NCI-H748 (cell line): Measurements from ENCODE around the gene KRTAP9-9.
"Not testable (repeated sequence)": the region's sequence is repeated elsewhere in the genome, so short reads cannot be mapped to it uniquely, and the experiment has no call there.

Experiments
- DNase-seq: peaks from one replicate; lab custom pipeline; 2025; ENCODE audit not compliant: unreplicated experiment; lab: John Stamatoyannopoulos, UW

Gene KRTAP9-9

GRCh38 chr17:41264599-41264998, 9.4 kb downstream of the KRTAP9-9 start:
- no peak for DNase-seq

DNA sequence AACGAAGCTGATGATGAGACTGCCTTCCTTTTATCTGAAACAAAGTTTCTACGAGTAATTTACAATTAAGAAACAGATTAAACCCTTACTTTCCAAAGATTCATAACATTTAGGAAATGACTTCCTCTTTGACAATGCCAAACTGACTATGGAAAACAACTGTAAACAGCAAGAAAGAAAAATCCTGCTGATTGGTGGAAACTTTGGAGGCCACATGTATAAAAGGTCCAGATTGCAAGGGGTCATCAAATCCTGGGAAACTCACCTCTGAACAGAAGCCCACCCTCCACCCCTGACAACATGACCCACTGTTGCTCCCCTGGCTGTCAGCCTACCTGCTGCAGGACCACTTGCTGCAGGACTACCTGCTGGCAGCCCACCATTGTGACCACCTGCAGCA, 9.9 kb downstream of the KRTAP9-9 start, which contains the start of gene KRTAP9-6:
Gene KRTAP9-6, plus strand, starts transcription at position 301 of the 400 bp plus-strand sequence. Its CDS starts 0 bp downstream, at position 301.
- DNase-seq = no peak

- DNase-seq = no peak
Measured at GRCh38 chr17:41267711-41268110, 12.5 kb downstream of the KRTAP9-9 start.

DNA sequence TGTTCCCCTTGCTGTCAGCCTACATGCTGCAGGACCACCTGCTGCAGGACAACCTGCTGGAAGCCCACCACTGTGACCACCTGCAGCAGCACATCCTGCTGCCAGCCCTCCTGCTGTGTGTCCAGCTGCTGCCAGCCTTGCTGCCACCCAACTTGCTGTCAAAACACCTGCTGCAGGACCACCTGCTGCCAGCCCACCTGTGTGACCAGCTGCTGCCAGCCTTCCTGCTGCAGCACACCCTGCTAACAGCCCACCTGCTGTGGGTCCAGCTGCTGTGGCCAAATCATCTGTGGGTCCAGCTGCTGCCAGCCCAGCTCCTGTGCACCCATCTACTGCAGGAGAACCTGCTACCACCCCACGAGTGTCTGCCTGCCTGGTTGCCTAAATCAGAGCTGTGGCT, 16.1 kb downstream of the KRTAP9-9 start:
- DNase-seq = not testable (repeated sequence)

- no peak for DNase-seq
Measured at GRCh38 chr17:41271858-41272257, 16.7 kb downstream of the KRTAP9-9 start.

GRCh38 chr17:41275648-41276190, 20.5 kb downstream of the KRTAP9-9 start, which contains the start of gene KRTAP9-7:
Gene KRTAP9-7 (plus strand): TSS chr17:41275698. CDS start chr17:41275698, 0 bp downstream.
- not testable (repeated sequence) for DNase-seq

DNA sequence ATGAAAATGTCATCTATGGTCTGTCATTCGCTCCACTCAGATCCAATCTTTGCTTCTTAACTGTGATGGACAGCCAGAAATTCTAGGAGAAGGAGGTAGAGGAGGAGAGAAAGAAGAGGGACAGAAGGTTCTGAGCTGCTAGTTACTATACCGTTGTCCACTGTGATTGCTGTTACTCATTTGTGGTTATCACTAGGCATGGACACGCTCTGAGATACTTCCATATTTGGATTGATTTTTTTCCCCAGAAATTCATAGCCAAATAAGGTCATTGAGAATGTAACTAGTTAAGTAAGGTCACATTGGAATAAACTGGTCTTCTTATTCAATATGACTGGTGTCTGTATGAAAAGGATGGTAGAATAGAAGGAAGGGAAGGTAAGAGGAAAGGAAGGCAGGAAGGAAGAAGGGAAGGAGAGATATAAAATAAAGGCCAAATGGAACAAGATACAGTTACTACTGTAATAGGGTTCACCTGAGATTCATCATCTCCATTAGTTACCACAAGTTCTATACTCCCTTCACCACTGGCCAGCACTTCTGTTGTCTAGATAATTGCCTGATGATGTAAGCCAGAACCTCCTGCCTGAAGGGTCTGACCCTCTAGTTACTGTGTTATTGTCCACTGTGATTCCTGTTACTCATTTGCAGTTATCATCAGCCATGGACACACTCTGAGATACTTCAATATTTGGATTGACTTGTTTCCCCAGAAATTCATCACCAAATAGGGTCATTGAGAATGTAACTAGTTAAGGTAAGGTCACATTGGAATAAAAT, 23.2 kb downstream of the KRTAP9-9 start:
- DNase-seq = no peak

- DNase-seq = no peak
Measured at GRCh38 chr17:41284043-41284442, 28.9 kb downstream of the KRTAP9-9 start.

- no peak for DNase-seq
Measured at GRCh38 chr17:41284546-41284945, 29.4 kb downstream of the KRTAP9-9 start.

GRCh38 chr17:41287050-41287449, 31.9 kb downstream of the KRTAP9-9 start:
- DNase-seq = no peak

- DNase-seq = no peak
Measured at GRCh38 chr17:41294016-41294415, 38.8 kb downstream of the KRTAP9-9 start.

GRCh38 chr17:41296846-41297245, 41.7 kb downstream of the KRTAP9-9 start:
- DNase-seq = no peak

GRCh38 chr17:41298458-41299135, 43.4 kb downstream of the KRTAP9-9 start:
- no peak for DNase-seq

GRCh38 chr17:41301204-41301790, 46.1 kb downstream of the KRTAP9-9 start:
- no peak for DNase-seq

DNA sequence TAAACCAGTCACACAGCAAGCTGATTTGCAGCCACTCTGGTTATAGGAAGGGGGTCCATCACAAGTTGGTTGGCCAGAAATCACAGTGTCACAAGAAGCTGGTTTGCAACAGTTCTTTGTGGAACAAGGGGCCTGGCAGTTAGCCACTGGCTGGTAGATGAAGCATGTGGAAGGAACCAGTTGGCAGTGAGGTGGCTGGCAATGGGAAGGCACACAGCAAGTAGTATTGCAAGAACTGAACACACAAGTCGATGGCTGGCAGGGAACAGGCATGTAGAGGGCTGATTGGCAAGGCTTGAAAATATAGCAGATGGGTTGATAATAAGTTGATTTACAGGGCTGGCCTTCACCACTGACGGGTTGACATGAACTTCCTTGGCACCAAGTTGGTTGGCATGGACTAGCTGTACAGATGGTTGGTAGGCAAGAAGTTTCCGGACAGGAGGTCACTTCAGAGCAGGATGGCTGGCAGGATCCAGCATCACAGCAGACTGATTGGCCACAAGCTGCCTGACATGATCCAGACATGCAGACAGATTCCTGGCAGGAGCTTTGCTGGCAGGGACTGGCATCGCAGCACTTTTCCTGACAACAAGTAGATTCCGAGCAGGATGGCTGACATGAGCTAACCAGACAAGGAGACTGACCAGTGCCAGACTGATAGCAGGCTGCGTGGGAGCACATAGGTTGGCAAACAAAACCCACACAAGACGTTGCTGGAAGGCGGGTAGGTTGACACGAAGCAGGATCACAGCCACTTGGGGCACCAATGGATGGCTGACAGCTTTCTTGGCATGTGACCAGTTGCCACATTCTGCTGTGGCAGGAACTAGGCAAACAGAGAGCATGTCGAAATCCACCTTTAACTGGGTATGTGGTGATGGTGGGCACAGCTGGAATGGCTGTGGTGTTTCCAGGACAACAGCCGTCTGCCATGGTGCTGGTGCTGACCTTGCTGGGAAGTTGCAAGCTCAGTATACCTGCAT, 47.0 kb downstream of the KRTAP9-9 start, which contains the start of gene KRTAP29-1:
Gene KRTAP29-1, minus strand, starts transcription at position 936 of the 986 bp plus-strand sequence. Its CDS starts 0 bp downstream, at position 936.
- DNase-seq = no peak

- no peak for DNase-seq
Measured at GRCh38 chr17:41302981-41303380, 47.8 kb downstream of the KRTAP9-9 start.

DNA sequence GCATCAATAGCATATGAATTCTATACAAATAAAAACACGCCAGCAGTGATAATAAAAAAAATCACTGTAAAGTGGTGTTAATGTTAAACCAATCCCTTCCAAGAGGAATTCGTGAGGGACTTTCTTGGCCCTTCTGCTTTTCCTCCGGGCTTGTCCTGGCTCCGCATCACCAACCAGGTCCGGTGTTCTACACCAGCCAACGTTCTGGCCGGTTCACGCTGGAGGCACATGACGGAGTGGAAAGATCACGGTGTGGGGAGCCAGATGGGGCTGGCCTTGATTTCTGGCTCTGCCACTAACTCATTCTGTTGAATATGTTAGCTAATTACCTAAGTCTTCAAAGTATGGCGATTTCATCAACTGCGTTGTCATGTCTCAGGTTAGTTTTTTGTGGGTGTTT, 48.9 kb downstream of the KRTAP9-9 start:
- no peak for DNase-seq
